HepG2 (cell line): ENCODE data around the gene FURIN. TPM values are rescaled to one million over a fixed set of nuclear protein-coding genes. Genes with fewer than 3 reads are reported as not detected.
A peak's percentile ranks its signal among the peaks of the same experiment; 100 is the strongest.

ENCODE experiments used
- BCL3 ChIP-seq: sonication (generic); formaldehyde crosslinking; IDR thresholded peaks from 2 replicates; pipeline ENCODE4 v1.5.1; 2020; ENCODE audit warnings: mild to moderate bottlenecking, missing genetic modification reagents, moderate library complexity
- BHLHE40 ChIP-seq: IDR thresholded peaks from 2 replicates; pipeline ENCODE4 v1.6.1; 2011; ENCODE audit warnings: low read length, improper control_type of control experiment
- EP300 ChIP-seq, 3 experiments: sonication (generic) in 1 of 3; formaldehyde crosslinking in 1 of 3; IDR thresholded peaks; 2 replicates each; pipeline versions ENCODE4 v1.5.1 to v1.6.1; 2011 to 2020; ENCODE audit warnings: low read depth in 2 of 3, low read length in 2 of 3, borderline replicate concordance in 1 of 3, improper control_type of control experiment in 1 of 3, mild to moderate bottlenecking in 1 of 3, missing genetic modification reagents in 1 of 3, moderate library complexity in 1 of 3
- ETV5 ChIP-seq: IDR thresholded peaks from 2 replicates; pipeline ENCODE4 v1.6.1; 2018; ENCODE audit warnings: missing biosample characterization, missing genetic modification reagents, inconsistent platforms, borderline replicate concordance
- FOSL2 ChIP-seq: sonication (generic); formaldehyde crosslinking; IDR thresholded peaks from 2 replicates; pipeline ENCODE4 v1.4.0; 2020; ENCODE audit warnings: missing genetic modification reagents
- GLMP ChIP-seq: sonication (generic); formaldehyde crosslinking; IDR thresholded peaks from 2 replicates; pipeline ENCODE4 v1.9.0; 2021; ENCODE audit warnings: missing genetic modification reagents, mild to moderate bottlenecking, borderline replicate concordance
- PRPF4 ChIP-seq: fragments of 200-400 bp; formaldehyde crosslinking; IDR thresholded peaks from 2 replicates; pipeline ENCODE4 v1.6.1; 2016; ENCODE audit warnings: low read length, low read depth; ENCODE audit not compliant: poor library complexity, severe bottlenecking
- RXRA ChIP-seq: sonication (generic); formaldehyde crosslinking; IDR thresholded peaks from 2 replicates; pipeline ENCODE4 v1.5.1; 2020; ENCODE audit warnings: missing genetic modification reagents
- SPEN ChIP-seq: sonication (generic); formaldehyde crosslinking; IDR thresholded peaks from 2 replicates; pipeline ENCODE4 v1.5.1; 2020; ENCODE audit warnings: low read depth, mild to moderate bottlenecking, missing genetic modification reagents
- ZNF687 ChIP-seq: sonication (generic); formaldehyde crosslinking; IDR thresholded peaks from 2 replicates; pipeline ENCODE4 v1.5.1; 2020; ENCODE audit warnings: mild to moderate bottlenecking, missing genetic modification reagents, moderate library complexity
- ZNF839 ChIP-seq: sonication (generic); formaldehyde crosslinking; IDR thresholded peaks from 2 replicates; pipeline ENCODE4 v1.4.0; 2020; ENCODE audit warnings: missing genetic modification reagents, mild to moderate bottlenecking, borderline replicate concordance
- ZXDC ChIP-seq: sonication (generic); formaldehyde crosslinking; IDR thresholded peaks from 2 replicates; pipeline ENCODE4 v1.5.0; 2020; ENCODE audit warnings: mild to moderate bottlenecking, missing genetic modification reagents
- polyA plus RNA-seq, 8 experiments: library from polyadenylated mRNA; depleted of rRNA in 3 of 8; stranded (reverse) in 7 of 8; unstranded in 1 of 8; fragments of >200 nt; fragmentation: Illumina TruSeq in 4 of 8; extraction: Trizol in 4 of 8; gene quantifications; 2 replicates each; pipeline versions ENCODE4 v1.2.1 to v1.2.3, GENCODE V29; 2011 to 2016; ENCODE audit warnings: low read depth in 4 of 8, missing spikeins in 1 of 8, mixed read lengths in 1 of 8; ENCODE audit not compliant: insufficient read depth in 1 of 8
- total RNA-seq, 5 experiments: library from RNA; depleted of rRNA; stranded (reverse); fragments of >200 nt; fragmentation: Illumina TruSeq; extraction: Trizol; gene quantifications; 2 replicates each; pipeline ENCODE4 v1.2.3, GENCODE V29; 2016; ENCODE audit warnings: low read depth in 1 of 5
- TF ChIP-seq, protein P1 (sequence below): sonication (generic); formaldehyde crosslinking; IDR thresholded peaks from 2 replicates; pipeline ENCODE4 v1.4.0; 2020; ENCODE audit warnings: missing genetic modification reagents
- TF ChIP-seq, protein P2 (sequence below): fragments of 450-650 bp; IDR thresholded peaks from 2 replicates; pipeline ENCODE4 v1.6.1; 2017

Gene FURIN
- total and polyA plus RNA-seq, 2 of the 13 experiments (the other 11 are each of a cell fraction or from before 2014, with no cell fraction given), result 15.2 to 17.4 TPM

- TF ChIP-seq GLMP (CRISPR knock-in tag) (no peak), ZNF687 (0 out of 2 replicates have a peak, but pooled peaks have one; percentile 17), FOSL2 (CRISPR knock-in tag) (peak; percentile 91), ETV5 (CRISPR knock-in tag) (peak; percentile 70; the same call in 1 of the 2 replicates), PRPF4 (no peak), ZNF839 (no peak), ZXDC (CRISPR knock-in tag) (no peak), RXRA (CRISPR knock-in tag) (peak; percentile 17; the same call in 1 of the 2 replicates), EP300 (IDR thresholded peaks at IDR 0.05; ENCODE audit: low read depth in 2 of 2, low read length in 2 of 2) (no peak), EP300 (CRISPR knock-in tag; IDR thresholded peaks at IDR 0.05; ENCODE audit: borderline replicate concordance) (0 out of 2 replicates have a peak, but pooled peaks have one; percentile 9), BHLHE40 (no peak), SPEN (CRISPR knock-in tag) (no peak), BCL3 (CRISPR knock-in tag) (no peak)
- TF ChIP-seq, protein P1, sequence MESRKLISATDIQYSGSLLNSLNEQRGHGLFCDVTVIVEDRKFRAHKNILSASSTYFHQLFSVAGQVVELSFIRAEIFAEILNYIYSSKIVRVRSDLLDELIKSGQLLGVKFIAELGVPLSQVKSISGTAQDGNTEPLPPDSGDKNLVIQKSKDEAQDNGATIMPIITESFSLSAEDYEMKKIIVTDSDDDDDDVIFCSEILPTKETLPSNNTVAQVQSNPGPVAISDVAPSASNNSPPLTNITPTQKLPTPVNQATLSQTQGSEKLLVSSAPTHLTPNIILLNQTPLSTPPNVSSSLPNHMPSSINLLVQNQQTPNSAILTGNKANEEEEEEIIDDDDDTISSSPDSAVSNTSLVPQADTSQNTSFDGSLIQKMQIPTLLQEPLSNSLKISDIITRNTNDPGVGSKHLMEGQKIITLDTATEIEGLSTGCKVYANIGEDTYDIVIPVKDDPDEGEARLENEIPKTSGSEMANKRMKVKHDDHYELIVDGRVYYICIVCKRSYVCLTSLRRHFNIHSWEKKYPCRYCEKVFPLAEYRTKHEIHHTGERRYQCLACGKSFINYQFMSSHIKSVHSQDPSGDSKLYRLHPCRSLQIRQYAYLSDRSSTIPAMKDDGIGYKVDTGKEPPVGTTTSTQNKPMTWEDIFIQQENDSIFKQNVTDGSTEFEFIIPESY, result peak; percentile 51; the same call in 1 of the 2 replicates
- TF ChIP-seq, protein P2, sequence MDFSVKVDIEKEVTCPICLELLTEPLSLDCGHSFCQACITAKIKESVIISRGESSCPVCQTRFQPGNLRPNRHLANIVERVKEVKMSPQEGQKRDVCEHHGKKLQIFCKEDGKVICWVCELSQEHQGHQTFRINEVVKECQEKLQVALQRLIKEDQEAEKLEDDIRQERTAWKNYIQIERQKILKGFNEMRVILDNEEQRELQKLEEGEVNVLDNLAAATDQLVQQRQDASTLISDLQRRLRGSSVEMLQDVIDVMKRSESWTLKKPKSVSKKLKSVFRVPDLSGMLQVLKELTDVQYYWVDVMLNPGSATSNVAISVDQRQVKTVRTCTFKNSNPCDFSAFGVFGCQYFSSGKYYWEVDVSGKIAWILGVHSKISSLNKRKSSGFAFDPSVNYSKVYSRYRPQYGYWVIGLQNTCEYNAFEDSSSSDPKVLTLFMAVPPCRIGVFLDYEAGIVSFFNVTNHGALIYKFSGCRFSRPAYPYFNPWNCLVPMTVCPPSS, result no peak
These were observed 1.4 kb downstream of the FURIN start (continued) for GRCh38 chr15:90869601-90870353.
